HG03095 (cell line): ENCODE measurements around the gene SCLY.
"Not testable (repeated sequence)": the region's sequence is repeated elsewhere in the genome, so short reads cannot be mapped to it uniquely, and the experiment has no call there.

Experiments
- ATAC-seq: cut with Tn5 transposase; IDR thresholded peaks from one replicate; pipeline ENCODE4 v1.9.1; 2021; ENCODE audit warnings: moderate library complexity; ENCODE audit not compliant: unreplicated experiment

Gene SCLY

GRCh38 chr2:238039985-238040384, 20.8 kb upstream of the SCLY start:
- no peak for ATAC-seq

GRCh38 chr2:238040918-238041317, 19.9 kb upstream of the SCLY start:
- ATAC-seq: no peak

- no peak for ATAC-seq
Measured at GRCh38 chr2:238042090-238042489, 18.7 kb upstream of the SCLY start.

- ATAC-seq: no peak
Measured at GRCh38 chr2:238042849-238043584, 17.8 kb upstream of the SCLY start.

- ATAC-seq: no peak
Measured at GRCh38 chr2:238043851-238044250, 16.9 kb upstream of the SCLY start.

- no peak for ATAC-seq
Measured at GRCh38 chr2:238045575-238045974, 15.2 kb upstream of the SCLY start.

- ATAC-seq: no peak
Measured at GRCh38 chr2:238046725-238047270, 14.0 kb upstream of the SCLY start.

GRCh38 chr2:238053191-238053776, 7.5 kb upstream of the SCLY start:
- ATAC-seq: no peak

GRCh38 chr2:238055841-238056240, 5.0 kb upstream of the SCLY start:
- ATAC-seq: no peak

GRCh38 chr2:238057696-238058575, 2.9 kb upstream of the SCLY start:
- ATAC-seq: not testable (repeated sequence)

GRCh38 chr2:238059505-238059904, 1.3 kb upstream of the SCLY start:
- ATAC-seq: no peak

- ATAC-seq: no peak
Measured at GRCh38 chr2:238060096-238060541, 682 bp upstream of the SCLY start.

GRCh38 chr2:238061315-238062202, 758 bp downstream of the SCLY start:
- peak; percentile 16 for ATAC-seq

- no peak for ATAC-seq
Measured at GRCh38 chr2:238063414-238064189, 2.8 kb downstream of the SCLY start.

GRCh38 chr2:238064376-238064775, 3.6 kb downstream of the SCLY start:
- no peak for ATAC-seq

GRCh38 chr2:238065071-238065846, 4.5 kb downstream of the SCLY start:
- ATAC-seq: no peak

GRCh38 chr2:238066218-238066617, 5.4 kb downstream of the SCLY start:
- ATAC-seq: no peak

- ATAC-seq: not testable (repeated sequence)
Measured at GRCh38 chr2:238066718-238067117, 5.9 kb downstream of the SCLY start.

- ATAC-seq: no peak
Measured at GRCh38 chr2:238067939-238068338, 7.1 kb downstream of the SCLY start.
